GM12878 (cell line): ENCODE results near the gene BAIAP2L1. TPM values are rescaled to one million over a fixed set of nuclear protein-coding genes. Genes with fewer than 3 reads are reported as not detected.

Experiments
- ATAC-seq: fragments of 200-7000 bp; cut with Tn5 transposase; 3 replicates; pipeline ENCODE4 v1.9.1; 2020; ENCODE audit warnings: mild to moderate bottlenecking, moderate library complexity
- BruUV-seq: library from RNA; stranded (reverse); fragments of 400-500 nt; replicated peaks from 2 replicates; lab custom pipeline; 2021; lab: Mats Ljungman, UMichigan
- CTCF ChIA-PET: fragments of 300-600 bp; sonication (Branson Sonifier 250); formaldehyde crosslinking; extraction: SDS; loops from one replicate; lab custom pipeline; 2021; ENCODE audit warnings: inconsistent platforms; lab: Yijun Ruan, JAX
- POLR2A ChIA-PET: fragments of 350-600 bp; formaldehyde crosslinking; extraction: SDS; loops from one replicate; lab custom pipeline; 2021; ENCODE audit warnings: inconsistent platforms; lab: Charles Lee
- RAD21 ChIA-PET: fragments of 300-600 bp; sonication (Branson Sonifier 250); formaldehyde crosslinking; loops from one replicate; lab custom pipeline; 2023; ENCODE audit warnings: antibody characterized with exemption; ENCODE audit not compliant: unreplicated experiment; lab: Charles Lee
- SMC1A ChIA-PET: fragments of 300-600 bp; sonication (Branson Sonifier 250); formaldehyde crosslinking; loops from one replicate; lab custom pipeline; 2023; ENCODE audit not compliant: unreplicated experiment, uncharacterized antibody; lab: Charles Lee
- DNase-seq: peaks from one replicate; pipeline ENCODE4 v3.0.0-alpha.2; 2011; ENCODE audit warnings: low read depth, low spot score
- FAIRE-seq: peaks from 3 replicates; lab custom pipeline; 2011; peaks lifted over from hg19 to GRCh38; lab: Jason Lieb, UNC
- H2AFZ ChIP-seq: 2 replicates; pipeline ENCODE4 v1.6.0; 2011; ENCODE audit warnings: low read depth, low read length, control low read depth; ENCODE audit not compliant: control insufficient read depth
- H3K27ac ChIP-seq: 2 replicates; pipeline ENCODE4 v1.5.1; 2011; ENCODE audit warnings: control low read depth; ENCODE audit not compliant: control insufficient read depth, insufficient read depth
- H3K27me3 ChIP-seq, 2 experiments: replicated peaks in 1 of 2; 2 replicates each; pipeline versions ENCODE4 v1.6.0 to v1.6.1; 2011; ENCODE audit warnings: low read length in 1 of 2; ENCODE audit not compliant: control insufficient read depth in 2 of 2, insufficient read depth in 2 of 2
- H3K36me3 ChIP-seq, 2 experiments: 2 replicates each; pipeline ENCODE4 v1.5.1; 2011; ENCODE audit warnings: low read length in 1 of 2; ENCODE audit not compliant: control insufficient read depth in 2 of 2, insufficient read depth in 2 of 2
- H3K4me1 ChIP-seq: 2 replicates; pipeline ENCODE4 v1.6.1; 2011; ENCODE audit warnings: mild to moderate bottlenecking, low read length, moderate library complexity, mixed read lengths; ENCODE audit not compliant: control insufficient read depth, insufficient read depth
- H3K4me2 ChIP-seq: 2 replicates; pipeline ENCODE4 v1.6.0; 2011; ENCODE audit warnings: control low read depth; ENCODE audit not compliant: control insufficient read depth, insufficient read depth
- H3K4me3 ChIP-seq: fragments of 200-600 bp; sonication (generic); 2 replicates; pipeline ENCODE4 v1.5.1; 2016
- H3K79me2 ChIP-seq: 2 replicates; pipeline ENCODE4 v1.6.0; 2011; ENCODE audit warnings: low read length; ENCODE audit not compliant: control insufficient read depth, insufficient read depth
- H3K9ac ChIP-seq: 2 replicates; pipeline ENCODE4 v1.8.0; 2011; ENCODE audit warnings: low read length, control low read depth, mixed read lengths; ENCODE audit not compliant: control insufficient read depth, insufficient read depth
- H3K9me3 ChIP-seq: replicated peaks from 3 replicates; pipeline ENCODE4 v1.5.1; 2011; ENCODE audit warnings: mild to moderate bottlenecking, low read length; ENCODE audit not compliant: control insufficient read depth, insufficient read depth
- H4K20me1 ChIP-seq: 2 replicates; pipeline ENCODE4 v1.6.0; 2011; ENCODE audit not compliant: control insufficient read depth, insufficient read depth
- CEBPB ChIP-seq, 2 experiments: fragments of 150-350 bp in 1 of 2; IDR thresholded peaks; 2 replicates each; pipeline ENCODE4 v1.6.1; 2012 to 2014; ENCODE audit warnings: low read depth in 2 of 2, low read length in 2 of 2, borderline replicate concordance in 1 of 2, inconsistent platforms in 1 of 2
- CHD2 ChIP-seq: IDR thresholded peaks from 2 replicates; pipeline ENCODE4 v1.6.1; 2011; ENCODE audit warnings: low read depth, low read length, improper control_type of control experiment, borderline replicate concordance
- EZH2 ChIP-seq: IDR thresholded peaks from 2 replicates; pipeline ENCODE4 v1.6.1; 2012; ENCODE audit warnings: low read depth, mild to moderate bottlenecking, control low read depth, inconsistent platforms, low read length, borderline replicate concordance; ENCODE audit not compliant: control insufficient read depth
- IRF5 ChIP-seq: fragments of 450-650 bp; IDR thresholded peaks from 2 replicates; pipeline ENCODE4 v1.6.1; 2017; ENCODE audit warnings: borderline replicate concordance
- KLF5 ChIP-seq: fragments of 450-650 bp; IDR thresholded peaks from 2 replicates; pipeline ENCODE4 v1.6.1; 2014; ENCODE audit warnings: mild to moderate bottlenecking; ENCODE audit not compliant: partially characterized antibody
- MEF2A ChIP-seq: IDR thresholded peaks from 2 replicates; pipeline ENCODE4 v1.6.1; 2011; ENCODE audit warnings: low read depth, mild to moderate bottlenecking, low read length, moderate library complexity; ENCODE audit not compliant: insufficient read depth
- NFYA ChIP-seq: IDR thresholded peaks from 2 replicates; pipeline ENCODE4 v1.6.1; 2011; ENCODE audit warnings: low read depth, mild to moderate bottlenecking, low read length, improper control_type of control experiment, borderline replicate concordance
- PAX5 ChIP-seq: IDR thresholded peaks from 2 replicates; pipeline ENCODE4 v1.6.1; 2011; ENCODE audit warnings: low read depth, low read length, borderline replicate concordance
- POLR2A ChIP-seq: IDR thresholded peaks from 2 replicates; pipeline ENCODE4 v1.6.1; 2011; ENCODE audit warnings: low read depth, mild to moderate bottlenecking, low read length
- POLR2AphosphoS2 ChIP-seq: IDR thresholded peaks from 2 replicates; pipeline ENCODE4 v1.6.1; 2011; ENCODE audit warnings: low read depth, mild to moderate bottlenecking, low read length, improper control_type of control experiment, moderate library complexity
- SRF ChIP-seq, 2 experiments: IDR thresholded peaks; 2 replicates each; pipeline ENCODE4 v1.6.1; 2011; ENCODE audit warnings: low read depth in 2 of 2, low read length in 2 of 2, mild to moderate bottlenecking in 1 of 2, moderate library complexity in 1 of 2
- SUPT20H ChIP-seq: IDR thresholded peaks from 2 replicates; pipeline ENCODE4 v1.6.1; 2011; ENCODE audit warnings: low read depth, mild to moderate bottlenecking, low read length, moderate library complexity, borderline replicate concordance; ENCODE audit not compliant: control insufficient read depth
- TCF12 ChIP-seq: IDR thresholded peaks from 2 replicates; pipeline ENCODE4 v1.6.1; 2011; ENCODE audit warnings: low read depth, mild to moderate bottlenecking, low read length
- TCF3 ChIP-seq: IDR thresholded peaks from 2 replicates; pipeline ENCODE4 v1.6.1; 2012; ENCODE audit warnings: low read depth, mild to moderate bottlenecking, low read length, borderline replicate concordance; ENCODE audit not compliant: insufficient read depth
- YBX1 ChIP-seq: fragments of 450-650 bp; IDR thresholded peaks from 2 replicates; pipeline ENCODE4 v1.6.1; 2016; ENCODE audit warnings: antibody characterized with exemption
- ZNF24 ChIP-seq: fragments of 450-650 bp; IDR thresholded peaks from 2 replicates; pipeline ENCODE4 v1.6.1; 2017; ENCODE audit warnings: antibody characterized with exemption, mild to moderate bottlenecking
- WGBS: methylation state at CpG from one replicate; pipeline ENCODE4 v1.1.6; 2016; ENCODE audit warnings: low lambda C conversion rate; ENCODE audit not compliant: insufficient replicate concordance, insufficient coverage; ENCODE audit errors: missing lambda C conversion rate; 5-methylcytosine and 5-hydroxymethylcytosine counted together
- in situ Hi-C: fragments of 300-500 bp; cut with MboI; formaldehyde crosslinking; loops from 9 replicates; pipeline ENCODE4 v1.14.3; 2018; ENCODE audit warnings: mixed read lengths
- intact Hi-C: fragments of 100-400 bp; cut with micrococcal nuclease; formaldehyde crosslinking; loops from one replicate; pipeline ENCODE4 v1.14.2; 2022; ENCODE audit not compliant: unreplicated experiment
- polyA plus RNA-seq, 11 experiments: library from polyadenylated mRNA; depleted of rRNA in 4 of 11; unstranded in 6 of 11; stranded (reverse) in 5 of 11; fragments of >200 nt; fragmentation: Nextera tagmentation in 4 of 11; fragmentation: Illumina TruSeq in 1 of 11; extraction: Ambion mirVana in 4 of 11; extraction: Trizol in 1 of 11; gene quantifications; 1 replicate in 1 of 11; 2 replicates in 10 of 11; pipeline versions ENCODE4 v1.2.1 to v1.2.3, GENCODE V29; 2011 to 2016; ENCODE audit warnings: inconsistent platforms in 2 of 11, missing spikeins in 2 of 11, low read depth in 1 of 11
- total RNA-seq, 4 experiments: library from RNA; depleted of rRNA in 3 of 4; stranded (reverse); fragments of >200 nt in 3 of 4; fragmentation: Illumina TruSeq in 1 of 4; extraction: Trizol in 1 of 4; gene quantifications; 2 replicates each; pipeline versions ENCODE4 v1.2.1 to v1.2.3, GENCODE V29; 2013 to 2021
- TF ChIP-seq, protein P1 (sequence below): fragments of 450-650 bp; IDR thresholded peaks from 2 replicates; pipeline ENCODE4 v1.6.1; 2014; ENCODE audit warnings: mild to moderate bottlenecking
- TF ChIP-seq, protein P2 (sequence below): fragments of 450-650 bp; IDR thresholded peaks from 2 replicates; pipeline ENCODE4 v1.6.1; 2017; ENCODE audit warnings: low read depth, mild to moderate bottlenecking, moderate library complexity

BAIAP2L1 gene
- total and polyA plus RNA-seq, 10 of the 15 experiments (the other 5 are each of a cell fraction or from before 2014, with no cell fraction given), result 8.9 to 60.2 (median 35.7) TPM

DNA sequence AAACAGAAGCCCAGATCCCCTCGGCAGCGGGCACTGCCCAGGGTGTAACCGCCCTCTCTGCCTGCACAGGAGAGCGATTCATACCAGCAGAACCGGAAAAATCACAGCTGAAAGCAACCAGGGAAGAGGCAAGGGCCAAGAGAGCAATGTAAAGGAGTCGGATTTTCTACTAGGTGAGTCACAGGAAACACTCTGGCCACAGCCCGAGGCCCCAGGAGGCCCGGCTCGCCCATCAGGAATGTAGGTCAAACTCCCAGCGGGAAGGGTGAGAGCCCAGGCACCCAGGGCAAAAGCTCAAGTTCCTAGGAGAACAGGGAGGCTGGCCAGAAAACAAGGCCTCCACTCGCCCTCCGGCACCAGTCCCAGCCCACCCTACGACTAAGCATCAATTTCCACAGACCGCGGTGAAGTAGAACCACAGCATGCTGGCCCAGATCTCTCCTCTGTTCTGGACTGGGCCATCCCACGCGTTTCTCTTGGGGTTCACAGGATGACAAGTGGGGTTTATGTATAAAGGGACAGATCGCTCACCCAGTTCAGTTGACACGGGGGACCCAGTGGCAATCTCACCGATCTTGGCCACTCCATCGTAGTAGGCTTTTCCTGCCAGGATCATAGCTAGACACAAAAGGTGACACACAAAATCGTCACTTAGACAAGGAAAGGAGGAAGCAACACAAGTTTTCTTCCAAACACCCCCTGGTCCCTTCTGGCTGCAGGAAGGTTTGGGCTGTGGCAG, 46.2 kb downstream of the BAIAP2L1 start (continued):
- TF ChIP-seq SUPT20H, result no peak
- TF ChIP-seq POLR2AphosphoS2, result no peak
- no peak for TF ChIP-seq YBX1
- no peak for TF ChIP-seq CEBPB (IDR thresholded peaks at IDR 0.05; ENCODE audit: borderline replicate concordance in 1 of 2, low read depth in 2 of 2, low read length in 2 of 2)
- TF ChIP-seq KLF5, result no peak
- no peak for TF ChIP-seq CHD2
- no peak for TF ChIP-seq PAX5
- no peak for TF ChIP-seq ZNF24
- TF ChIP-seq SRF (IDR thresholded peaks at IDR 0.05; ENCODE audit: low read depth in 2 of 2, low read length in 2 of 2), result no peak
- TF ChIP-seq TCF3, result no peak

- Histone ChIP-seq H3K27me3 (no peaks in the 10 kb centered on the region), H3K79me2 (no peaks in the 10 kb centered on the region; the same call in 1 of the 2 replicates), H2AFZ (no peak overlapping the region), H3K4me1 (no peaks in the 10 kb centered on the region), H3K9ac (no peak overlapping the region), H3K36me3 (peaks cover 2 to 4% of the 10 kb centered on the region in 2 experiments; a peak in 3 of 4 replicates), H3K9me3 (no peaks in the 10 kb centered on the region; the same call in 2 of the 3 replicates), H4K20me1 (no peaks in the 10 kb centered on the region), H3K27ac (no peak overlapping the region), H3K4me3 (no peak overlapping the region), H3K4me2 (no peak overlapping the region)
- POLR2A ChIA-PET, result no interaction called here
- 94% methylated on average over 7 of the region's 7 CpGs for WGBS
- no TSS peak for BruUV-seq
- CTCF ChIA-PET, result no interaction called here
- RAD21 ChIA-PET, result no interaction called here
- DNase-seq, result no peak
- in situ Hi-C loops, result no loop called here
- intact Hi-C loops, result no loop called here
- SMC1A ChIA-PET, result no interaction called here
- no peak for ATAC-seq
- FAIRE-seq, result no peak
- TF ChIP-seq MEF2A (no peak), POLR2A (no peak), IRF5 (no peak), TCF12 (no peak), KLF5 (no peak), EZH2 (no peak), NFYA (no peak)
- TF ChIP-seq, protein P1, sequence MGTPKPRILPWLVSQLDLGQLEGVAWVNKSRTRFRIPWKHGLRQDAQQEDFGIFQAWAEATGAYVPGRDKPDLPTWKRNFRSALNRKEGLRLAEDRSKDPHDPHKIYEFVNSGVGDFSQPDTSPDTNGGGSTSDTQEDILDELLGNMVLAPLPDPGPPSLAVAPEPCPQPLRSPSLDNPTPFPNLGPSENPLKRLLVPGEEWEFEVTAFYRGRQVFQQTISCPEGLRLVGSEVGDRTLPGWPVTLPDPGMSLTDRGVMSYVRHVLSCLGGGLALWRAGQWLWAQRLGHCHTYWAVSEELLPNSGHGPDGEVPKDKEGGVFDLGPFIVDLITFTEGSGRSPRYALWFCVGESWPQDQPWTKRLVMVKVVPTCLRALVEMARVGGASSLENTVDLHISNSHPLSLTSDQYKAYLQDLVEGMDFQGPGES, result no peak
- TF ChIP-seq, protein P2, sequence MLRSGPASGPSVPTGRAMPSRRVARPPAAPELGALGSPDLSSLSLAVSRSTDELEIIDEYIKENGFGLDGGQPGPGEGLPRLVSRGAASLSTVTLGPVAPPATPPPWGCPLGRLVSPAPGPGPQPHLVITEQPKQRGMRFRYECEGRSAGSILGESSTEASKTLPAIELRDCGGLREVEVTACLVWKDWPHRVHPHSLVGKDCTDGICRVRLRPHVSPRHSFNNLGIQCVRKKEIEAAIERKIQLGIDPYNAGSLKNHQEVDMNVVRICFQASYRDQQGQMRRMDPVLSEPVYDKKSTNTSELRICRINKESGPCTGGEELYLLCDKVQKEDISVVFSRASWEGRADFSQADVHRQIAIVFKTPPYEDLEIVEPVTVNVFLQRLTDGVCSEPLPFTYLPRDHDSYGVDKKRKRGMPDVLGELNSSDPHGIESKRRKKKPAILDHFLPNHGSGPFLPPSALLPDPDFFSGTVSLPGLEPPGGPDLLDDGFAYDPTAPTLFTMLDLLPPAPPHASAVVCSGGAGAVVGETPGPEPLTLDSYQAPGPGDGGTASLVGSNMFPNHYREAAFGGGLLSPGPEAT, result no peak
These were observed 46.8 kb downstream of the BAIAP2L1 start for GRCh38 chr7:98354052-98354451.
